Measurements from ENCODE around the gene AGBL5.

DNA sequence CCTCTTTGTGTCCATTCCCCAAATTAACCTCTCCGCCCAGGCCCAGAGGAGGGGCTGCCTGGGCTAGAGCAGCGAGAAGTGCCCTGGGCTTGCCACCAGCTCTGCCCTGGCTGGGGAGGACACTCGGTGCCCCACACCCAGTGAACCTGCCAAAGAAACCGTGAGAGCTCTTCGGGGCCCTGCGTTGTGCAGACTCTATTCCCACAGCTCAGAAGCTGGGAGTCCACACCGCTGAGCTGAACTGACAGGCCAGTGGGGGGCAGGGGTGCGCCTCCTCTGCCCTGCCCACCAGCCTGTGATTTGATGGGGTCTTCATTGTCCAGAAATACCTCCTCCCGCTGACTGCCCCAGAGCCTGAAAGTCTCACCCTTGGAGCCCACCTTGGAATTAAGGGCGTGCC is 48.6 kb downstream of the AGBL5 start:
- TF ChIP-seq EZH2phosphoT487 (IDR thresholded peaks at IDR 0.05; ENCODE audit: borderline replicate concordance, low read depth, low read length): no peak
- TF ChIP-seq, protein P1, sequence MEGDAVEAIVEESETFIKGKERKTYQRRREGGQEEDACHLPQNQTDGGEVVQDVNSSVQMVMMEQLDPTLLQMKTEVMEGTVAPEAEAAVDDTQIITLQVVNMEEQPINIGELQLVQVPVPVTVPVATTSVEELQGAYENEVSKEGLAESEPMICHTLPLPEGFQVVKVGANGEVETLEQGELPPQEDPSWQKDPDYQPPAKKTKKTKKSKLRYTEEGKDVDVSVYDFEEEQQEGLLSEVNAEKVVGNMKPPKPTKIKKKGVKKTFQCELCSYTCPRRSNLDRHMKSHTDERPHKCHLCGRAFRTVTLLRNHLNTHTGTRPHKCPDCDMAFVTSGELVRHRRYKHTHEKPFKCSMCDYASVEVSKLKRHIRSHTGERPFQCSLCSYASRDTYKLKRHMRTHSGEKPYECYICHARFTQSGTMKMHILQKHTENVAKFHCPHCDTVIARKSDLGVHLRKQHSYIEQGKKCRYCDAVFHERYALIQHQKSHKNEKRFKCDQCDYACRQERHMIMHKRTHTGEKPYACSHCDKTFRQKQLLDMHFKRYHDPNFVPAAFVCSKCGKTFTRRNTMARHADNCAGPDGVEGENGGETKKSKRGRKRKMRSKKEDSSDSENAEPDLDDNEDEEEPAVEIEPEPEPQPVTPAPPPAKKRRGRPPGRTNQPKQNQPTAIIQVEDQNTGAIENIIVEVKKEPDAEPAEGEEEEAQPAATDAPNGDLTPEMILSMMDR (conservative IDR thresholded peaks at IDR 0.05; ENCODE audit: low read length): peak; percentile 37; the same call in 1 of the 2 replicates

Data from OCI-LY7 (cell line).